Right ventricle myocardium inferior (tissue), 1 donor: ENCODE data around the gene SPANXN3. TPM values are rescaled to one million over a fixed set of nuclear protein-coding genes. Genes with fewer than 3 reads are reported as not detected.
"Not testable (repeated sequence)": the region's sequence is repeated elsewhere in the genome, so short reads cannot be mapped to it uniquely, and the experiment has no call there.

Experiments used
- ATAC-seq: fragments of 200-7000 bp; cut with Tn5 transposase; one replicate; pipeline ENCODE4 v1.9.1; 2020; ENCODE audit warnings: mild to moderate bottlenecking, moderate library complexity
- DNase-seq: peaks from one replicate; pipeline ENCODE4 v3.0.0; 2021; ENCODE audit errors: missing footprints
- intact Hi-C: fragments of 100-400 bp; cut with DNase I; formaldehyde crosslinking; loops from one replicate; pipeline ENCODE4 v1.11.0; 2022
- long read RNA-seq: library from polyadenylated mRNA; unstranded; transcript quantifications from one replicate; pipeline ENCODE4 v2.0.0, GENCODE V29; 2021
- total RNA-seq: library from RNA; stranded (reverse); fragmentation: NEBNext Ultra II Directional; extraction: Animal tissue kit (Norgen Biotek cat#: 25700); gene quantifications from one replicate; pipeline ENCODE4 v1.2.1, GENCODE V29; 2021
- donor health status: DM: no; HTN: yes; CAD: no; lungs with severe emphysema.

SPANXN3 gene
- total RNA-seq, result not detected
- long read RNA-seq, result 0 reads

- intact Hi-C loops, ATAC-seq, DNase-seq: not testable (repeated sequence)
Observed at GRCh38 chrX:143517375-143517774, at the start of gene SPANXN3. TSS of gene SPANXN3 (minus strand) at chrX:143517475. CDS start at chrX:143517391, 84 bp downstream.

GRCh38 chrX:143536176-143536575 is 18.9 kb upstream of the SPANXN3 start:
- ATAC-seq (no peak), DNase-seq (no peak)
- intact Hi-C loops, result no loop called here

- DNase-seq, intact Hi-C loops, ATAC-seq: not testable (repeated sequence)
Observed at GRCh38 chrX:143502196-143502595, 15.1 kb downstream of the SPANXN3 start.

- intact Hi-C loops, result no loop called here
- no peak for ATAC-seq
- DNase-seq, result no peak
Observed at GRCh38 chrX:143500751-143501150, 16.5 kb downstream of the SPANXN3 start.

GRCh38 chrX:143486105-143486504 is 31.2 kb downstream of the SPANXN3 start:
- DNase-seq (no peak), ATAC-seq (no peak)
- intact Hi-C loops, result no loop called here

- intact Hi-C loops, result no loop called here
- DNase-seq (no peak), ATAC-seq (no peak)
Observed at GRCh38 chrX:143476751-143477150, 40.5 kb downstream of the SPANXN3 start.

GRCh38 chrX:143472347-143472938 is 44.8 kb downstream of the SPANXN3 start:
- intact Hi-C loops, result no loop called here
- DNase-seq (no peak), ATAC-seq (no peak)

GRCh38 chrX:143466130-143466529 is 51.1 kb downstream of the SPANXN3 start:
- ATAC-seq (no peak), DNase-seq (no peak)
- intact Hi-C loops, result no loop called here

GRCh38 chrX:143462696-143463095 is 54.6 kb downstream of the SPANXN3 start:
- DNase-seq (no peak), ATAC-seq (no peak)
- intact Hi-C loops, result no loop called here

GRCh38 chrX:143461606-143462005 is 55.7 kb downstream of the SPANXN3 start:
- intact Hi-C loops, result no loop called here

More at GRCh38 chrX:143461606-143462005, 55.7 kb downstream of the SPANXN3 start:
- DNase-seq, result no peak
- ATAC-seq, result no peak

Other genes with a start within 250 kb of the SPANXN3 start
- 0.38 TPM for gene SLITRK4, start 118.6 kb upstream of the SPANXN3 start, total RNA-seq
- gene SPANXN2, start 203.3 kb upstream of the SPANXN3 start, total RNA-seq, result not detected